Subcutaneous adipose tissue (tissue), 4 donors: Measurements from ENCODE around the gene ATP6V1B1. TPM values are rescaled to one million over a fixed set of nuclear protein-coding genes. Genes with fewer than 3 reads are reported as not detected.

Experiments used
- total RNA-seq, 4 donors: library from RNA; depleted of rRNA; stranded (reverse); fragments of >200 nt; gene quantifications; one replicate each; pipeline ENCODE4 v1.1.0, GENCODE V29; 2016
- TF ChIP-seq, protein P1 (sequence below): fragments of 450-650 bp; IDR thresholded peaks from one replicate; pipeline ENCODE4 v1.5.1; 2016; ENCODE audit warnings: low read depth, mild to moderate bottlenecking, control low read depth, antibody characterized with exemption, moderate library complexity

The ATP6V1B1 gene
- total RNA-seq, 4 donors from 2014 or later = not detected

GRCh38 chr2:70896765-70897202 lies 38.9 kb upstream of the ATP6V1B1 start:
- TF ChIP-seq, protein P1, sequence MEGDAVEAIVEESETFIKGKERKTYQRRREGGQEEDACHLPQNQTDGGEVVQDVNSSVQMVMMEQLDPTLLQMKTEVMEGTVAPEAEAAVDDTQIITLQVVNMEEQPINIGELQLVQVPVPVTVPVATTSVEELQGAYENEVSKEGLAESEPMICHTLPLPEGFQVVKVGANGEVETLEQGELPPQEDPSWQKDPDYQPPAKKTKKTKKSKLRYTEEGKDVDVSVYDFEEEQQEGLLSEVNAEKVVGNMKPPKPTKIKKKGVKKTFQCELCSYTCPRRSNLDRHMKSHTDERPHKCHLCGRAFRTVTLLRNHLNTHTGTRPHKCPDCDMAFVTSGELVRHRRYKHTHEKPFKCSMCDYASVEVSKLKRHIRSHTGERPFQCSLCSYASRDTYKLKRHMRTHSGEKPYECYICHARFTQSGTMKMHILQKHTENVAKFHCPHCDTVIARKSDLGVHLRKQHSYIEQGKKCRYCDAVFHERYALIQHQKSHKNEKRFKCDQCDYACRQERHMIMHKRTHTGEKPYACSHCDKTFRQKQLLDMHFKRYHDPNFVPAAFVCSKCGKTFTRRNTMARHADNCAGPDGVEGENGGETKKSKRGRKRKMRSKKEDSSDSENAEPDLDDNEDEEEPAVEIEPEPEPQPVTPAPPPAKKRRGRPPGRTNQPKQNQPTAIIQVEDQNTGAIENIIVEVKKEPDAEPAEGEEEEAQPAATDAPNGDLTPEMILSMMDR = no peak

GRCh38 chr2:70897203-70897976 lies 38.3 kb upstream of the ATP6V1B1 start:
- TF ChIP-seq, protein P1 = no peak

DNA sequence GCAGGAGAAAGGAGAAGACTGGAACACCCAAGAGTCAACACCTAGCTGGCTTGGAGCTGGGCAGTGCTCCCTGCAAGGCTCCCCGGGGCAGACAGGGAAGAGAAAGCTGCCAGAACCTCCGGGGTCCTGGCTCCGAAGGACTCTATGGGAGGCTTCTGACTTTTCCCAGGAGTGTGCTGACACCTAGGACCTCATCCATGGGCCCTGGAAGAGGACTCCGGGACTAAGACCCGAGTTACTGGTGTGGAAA lies 37.8 kb upstream of the ATP6V1B1 start:
- TF ChIP-seq, protein P1 = no peak

DNA sequence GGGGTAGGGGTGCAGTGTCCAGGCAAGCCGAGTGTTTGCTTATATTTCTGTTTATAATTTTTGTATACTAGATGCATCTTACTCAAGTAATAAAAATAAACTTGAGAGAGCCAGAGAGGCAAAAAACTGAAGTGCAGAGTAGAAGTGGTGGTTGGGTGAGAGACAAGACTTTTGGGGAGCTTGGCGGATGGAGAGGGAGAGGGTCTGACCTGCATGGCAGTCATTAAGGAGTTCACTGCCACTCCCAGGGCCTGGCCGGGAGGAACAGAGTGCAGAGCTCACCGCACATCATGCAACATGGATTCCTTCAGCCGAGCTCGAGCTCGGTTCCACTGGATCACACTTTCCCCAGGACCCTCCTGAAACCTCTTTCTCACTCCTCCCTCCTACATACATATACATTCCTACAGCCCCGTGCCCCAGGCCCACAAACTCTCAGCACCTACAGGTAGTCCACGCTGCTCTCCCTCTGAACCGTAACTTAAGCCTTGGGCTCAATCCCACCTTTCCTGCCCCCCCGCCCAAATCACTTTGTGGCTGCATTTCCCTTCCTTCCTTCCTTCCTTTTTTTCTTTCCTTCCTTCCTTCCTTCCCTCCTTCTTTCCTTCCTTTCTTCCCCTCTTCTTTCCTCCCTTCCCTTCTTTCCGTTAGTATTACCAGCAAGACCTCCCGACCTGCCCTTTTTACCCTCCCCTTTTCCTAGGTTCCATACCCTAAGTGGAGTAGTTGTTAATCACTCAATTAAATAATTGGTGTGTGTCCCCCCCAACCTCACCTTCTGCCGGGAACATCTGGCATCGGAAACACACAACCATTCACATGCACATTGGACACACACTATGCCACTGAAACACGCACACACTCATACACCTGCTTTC lies 37.1 kb upstream of the ATP6V1B1 start:
- TF ChIP-seq, protein P1 = no peak

DNA sequence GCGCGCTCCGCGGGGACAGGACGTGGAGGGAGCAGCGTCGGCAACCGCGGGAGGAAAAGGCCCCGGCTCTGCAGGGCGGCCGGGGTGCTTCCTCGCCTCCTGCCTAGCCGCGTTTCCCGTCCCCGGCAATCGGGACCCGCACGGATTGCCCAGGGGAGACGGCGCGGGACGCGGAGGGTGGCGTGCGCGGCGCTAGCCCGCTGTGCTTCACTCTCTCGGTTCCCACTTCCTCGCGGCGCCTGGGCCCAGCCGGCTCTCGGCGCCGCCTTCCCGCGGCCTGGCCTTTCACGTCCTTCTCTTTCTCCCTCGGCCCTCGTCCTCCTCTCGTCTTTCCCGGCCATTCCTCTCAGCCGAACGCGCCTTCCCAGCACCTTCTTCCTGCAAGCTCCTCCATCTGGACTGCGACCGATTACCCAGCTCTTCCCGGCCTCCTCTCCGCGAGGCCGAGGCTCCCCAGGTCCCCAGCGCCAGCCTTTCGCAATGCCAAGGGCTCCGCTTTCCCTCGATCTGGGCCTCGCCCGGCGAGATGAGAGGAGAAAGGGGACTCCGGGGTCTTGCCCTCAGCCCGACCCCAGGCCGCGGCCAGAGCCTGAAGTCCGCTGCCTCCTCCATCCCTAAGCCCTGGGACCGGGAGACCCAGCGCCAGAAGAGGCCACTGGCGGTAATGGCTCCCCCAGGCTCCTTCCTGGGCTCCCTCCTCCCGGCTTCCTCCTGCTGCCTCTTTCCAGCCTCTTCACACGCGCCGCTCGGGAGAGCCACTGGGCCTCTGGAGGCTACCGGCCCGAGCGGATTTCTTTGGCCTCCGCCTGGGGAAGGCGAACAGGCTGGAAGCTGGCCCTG lies 34.3 kb upstream of the ATP6V1B1 start:
- TF ChIP-seq, protein P1 = no peak

- TF ChIP-seq, protein P1 = no peak
These were observed 33.6 kb upstream of the ATP6V1B1 start for GRCh38 chr2:70902067-70902442.
